ENCODE data around the gene PIEZO2. TPM values are rescaled to one million over a fixed set of nuclear protein-coding genes. Genes with fewer than 3 reads are reported as not detected.

Gene PIEZO2
- polyA plus RNA-seq, 1 donor from 2014 or later = 0.30 TPM

- Histone ChIP-seq H3K36me3 (ENCODE audit: insufficient read depth, low read length) (no peaks in the 10 kb centered on the region), H2AFZ (ENCODE audit: low read depth, low read length) (no peak overlapping the region), H3K79me2 (replicated peaks; ENCODE audit: insufficient read depth, low read length) (no peaks in the 10 kb centered on the region), H3K9ac (ENCODE audit: low read length) (no peak overlapping the region), H3K4me3 (ENCODE audit: low read length) (no peak overlapping the region), H3K9me2 (ENCODE audit: insufficient read depth, low read length) (no peaks in the 10 kb centered on the region), H3K4me2 (ENCODE audit: low read length) (no peak overlapping the region), H3K27ac (ENCODE audit: low read length) (no peak overlapping the region), H3K9me3 (ENCODE audit: low read length) (no peaks in the 10 kb centered on the region), H4K20me1 (ENCODE audit: insufficient read depth) (no peaks in the 10 kb centered on the region), H3K27me3 (ENCODE audit: insufficient read depth, low read depth, low read length) (no peaks in the 10 kb centered on the region), H3F3A (ENCODE audit: insufficient read depth, low read length, poor library complexity, severe bottlenecking) (no peaks in the 10 kb centered on the region)
- TF ChIP-seq EZH2 (IDR thresholded peaks at IDR 0.05; ENCODE audit: borderline replicate concordance, insufficient read depth, low read length, poor library complexity, severe bottlenecking) (no peak), MXI1 (conservative IDR thresholded peaks at IDR 0.05; ENCODE audit: poor library complexity, severe bottlenecking) (no peak), CTCF (IDR thresholded peaks at IDR 0.05; ENCODE audit: poor library complexity, severe bottlenecking) (no peak), SMC3 (conservative IDR thresholded peaks at IDR 0.05; ENCODE audit: poor library complexity) (no peak), REST (IDR thresholded peaks at IDR 0.05; ENCODE audit: borderline replicate concordance) (no peak), EP300 (conservative IDR thresholded peaks at IDR 0.05; ENCODE audit: poor library complexity, severe bottlenecking) (no peak), POLR2AphosphoS5 (IDR thresholded peaks at IDR 0.05) (no peak), TAF1 (IDR thresholded peaks at IDR 0.05; ENCODE audit: low read depth) (no peak), RAD21 (conservative IDR thresholded peaks at IDR 0.05) (no peak)
Observed at GRCh38 chr18:10687161-10687925, 462.0 kb downstream of the PIEZO2 start.

- H2AFZ ChIP-seq (ENCODE audit: low read depth, low read length) = no peak overlapping the region
- H3K79me2 ChIP-seq (replicated peaks; ENCODE audit: insufficient read depth, low read length) = no peaks in the 10 kb centered on the region
- no peaks in the 10 kb centered on the region for H3K36me3 ChIP-seq (ENCODE audit: insufficient read depth, low read length)
- TF ChIP-seq EZH2 (IDR thresholded peaks at IDR 0.05; ENCODE audit: borderline replicate concordance, insufficient read depth, low read length, poor library complexity, severe bottlenecking) (no peak), SMC3 (conservative IDR thresholded peaks at IDR 0.05; ENCODE audit: poor library complexity) (no peak), POLR2AphosphoS5 (IDR thresholded peaks at IDR 0.05) (no peak), REST (IDR thresholded peaks at IDR 0.05; ENCODE audit: borderline replicate concordance) (no peak), RAD21 (conservative IDR thresholded peaks at IDR 0.05) (no peak), MXI1 (conservative IDR thresholded peaks at IDR 0.05; ENCODE audit: poor library complexity, severe bottlenecking) (no peak), EP300 (conservative IDR thresholded peaks at IDR 0.05; ENCODE audit: poor library complexity, severe bottlenecking) (no peak), CTCF (IDR thresholded peaks at IDR 0.05; ENCODE audit: poor library complexity, severe bottlenecking) (no peak), TAF1 (IDR thresholded peaks at IDR 0.05; ENCODE audit: low read depth) (no peak)
- no peaks in the 10 kb centered on the region for H3K9me2 ChIP-seq (ENCODE audit: insufficient read depth, low read length)
- H3K27me3 ChIP-seq (ENCODE audit: insufficient read depth, low read depth, low read length) = no peaks in the 10 kb centered on the region
- H3K9me3 ChIP-seq (ENCODE audit: low read length) = no peaks in the 10 kb centered on the region
- no peak overlapping the region for H3K4me2 ChIP-seq (ENCODE audit: low read length)
- no peak overlapping the region for H3K4me3 ChIP-seq (ENCODE audit: low read length)
- H3F3A ChIP-seq (ENCODE audit: insufficient read depth, low read length, poor library complexity, severe bottlenecking) = no peaks in the 10 kb centered on the region
- H3K9ac ChIP-seq (ENCODE audit: low read length) = no peak overlapping the region
- no peaks in the 10 kb centered on the region for H4K20me1 ChIP-seq (ENCODE audit: insufficient read depth)
- H3K27ac ChIP-seq (ENCODE audit: low read length) = no peak overlapping the region
Observed at GRCh38 chr18:10686308-10686707, 463.1 kb downstream of the PIEZO2 start.
